HG03571 (cell line): ENCODE data around the gene SLC22A3.
"Not testable (repeated sequence)": the region's sequence is repeated elsewhere in the genome, so short reads cannot be mapped to it uniquely, and the experiment has no call there.

ENCODE experiments used
- ATAC-seq: cut with Tn5 transposase; IDR thresholded peaks from one replicate; pipeline ENCODE4 v1.9.1; 2021; ENCODE audit not compliant: unreplicated experiment

Gene SLC22A3

DNA sequence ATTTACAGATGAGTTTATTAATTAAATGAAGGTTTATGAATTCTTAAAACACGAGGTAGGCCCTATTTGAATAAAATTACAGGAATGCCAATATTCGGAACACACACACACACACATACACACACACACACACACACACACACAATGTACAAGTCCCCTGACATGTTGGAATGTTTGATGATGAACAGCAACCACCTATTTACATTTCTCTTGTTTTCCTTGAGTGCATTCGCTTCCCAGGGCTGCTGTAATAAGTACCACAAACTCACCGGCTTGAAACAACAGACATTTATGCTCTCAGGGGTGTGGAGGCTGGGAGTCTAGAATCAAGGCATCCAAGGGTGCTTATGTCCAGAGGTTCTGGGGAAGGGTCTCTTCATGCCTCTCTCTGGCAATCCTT lies 90.3 kb downstream of the SLC22A3 start:
- ATAC-seq: no peak

DNA sequence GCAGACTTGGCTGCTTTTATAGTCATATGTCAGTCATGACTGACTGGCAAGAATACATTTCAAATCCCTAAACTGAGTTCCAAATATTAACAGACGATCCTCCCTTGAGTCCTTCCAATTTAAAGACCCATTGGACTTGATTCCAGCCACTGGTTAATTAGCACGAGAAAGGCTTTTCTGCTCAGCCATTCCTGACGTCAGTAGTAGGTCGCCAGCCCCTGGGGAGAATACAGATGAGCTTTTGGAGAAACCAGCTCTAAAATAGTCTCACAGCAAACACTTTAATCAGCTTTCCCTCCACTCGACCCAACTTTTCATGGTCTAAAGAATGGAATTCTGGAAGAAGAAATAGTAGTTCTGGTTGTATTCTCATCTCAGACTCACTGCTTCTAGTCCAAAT lies 91.6 kb downstream of the SLC22A3 start:
- no peak for ATAC-seq

DNA sequence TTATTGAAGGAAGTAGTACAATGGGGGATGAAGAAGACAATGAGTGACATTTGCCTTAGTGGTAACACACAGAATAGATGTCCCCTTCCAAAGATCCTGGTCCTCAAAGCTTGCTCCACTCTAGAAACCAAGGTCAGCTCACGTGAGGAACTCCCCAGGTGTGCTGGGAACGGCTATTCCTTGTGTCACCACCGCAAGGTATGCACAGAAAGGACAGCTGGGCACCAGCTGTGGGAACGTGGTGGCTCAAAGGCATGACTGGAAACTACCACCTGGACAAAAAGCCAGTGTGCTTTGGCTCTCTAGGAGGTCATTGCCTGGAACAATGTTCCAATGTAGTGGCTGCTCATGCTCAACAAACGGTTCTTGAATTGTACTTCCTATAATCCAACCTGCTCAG lies 94.0 kb downstream of the SLC22A3 start:
- no peak for ATAC-seq

DNA sequence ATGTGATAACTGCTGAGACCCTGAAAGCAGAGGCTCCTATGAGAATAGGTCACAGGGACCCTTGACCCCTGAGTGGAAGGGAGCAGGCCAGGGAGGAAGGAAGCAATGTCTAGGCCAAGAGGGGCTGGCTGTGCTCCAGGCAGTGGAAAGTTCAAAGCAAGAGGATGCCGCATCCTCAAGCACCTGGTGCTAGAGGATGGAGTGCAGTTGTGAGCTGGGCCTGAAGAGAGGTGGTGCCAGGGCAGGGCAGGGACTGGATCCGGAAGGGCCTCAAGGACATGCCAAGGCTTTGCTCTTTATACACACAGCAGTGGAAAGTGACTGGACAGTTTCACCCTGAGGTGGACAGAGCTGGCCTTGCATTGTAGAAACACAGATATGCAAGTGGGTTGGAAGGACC lies 97.0 kb downstream of the SLC22A3 start:
- ATAC-seq: no peak

DNA sequence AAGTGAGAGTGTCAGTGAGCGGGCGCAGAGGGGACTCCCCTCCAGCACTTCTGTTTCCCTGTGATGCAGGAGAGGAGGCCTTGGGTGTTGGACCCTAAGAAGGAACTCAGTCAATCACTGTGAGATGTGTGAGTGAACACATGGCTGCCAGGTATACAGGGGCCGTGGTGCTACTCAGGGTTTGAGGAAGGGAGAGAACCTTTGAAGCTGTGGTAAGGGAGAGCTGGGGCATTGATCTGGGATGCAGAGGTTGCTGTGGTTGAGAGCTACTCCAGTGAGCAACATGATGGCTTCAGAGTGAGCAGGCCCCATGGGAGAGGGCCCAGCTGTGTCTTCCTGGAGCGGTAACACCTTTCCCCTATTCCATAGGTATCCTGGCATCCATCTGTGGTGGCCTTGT lies 99.2 kb downstream of the SLC22A3 start:
- ATAC-seq: no peak

DNA sequence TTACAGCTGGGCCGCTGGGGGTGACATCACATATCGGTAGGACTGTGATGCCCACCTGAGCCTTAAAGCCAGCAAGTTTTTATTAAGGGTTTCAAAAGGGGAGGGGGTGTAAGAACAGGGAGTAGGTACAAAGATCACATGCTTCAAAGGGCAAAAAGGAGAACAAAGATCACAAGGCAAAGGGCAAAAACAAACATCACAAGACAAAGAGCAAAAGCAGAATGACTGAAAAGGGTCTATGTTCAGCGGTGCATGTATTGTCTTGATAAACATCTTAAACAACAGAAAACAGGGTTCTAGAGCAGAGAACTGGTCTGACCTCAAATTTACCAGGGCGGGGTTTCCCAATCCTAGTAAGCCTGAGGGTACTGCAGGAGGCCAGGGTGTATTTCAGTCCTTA lies 101.6 kb downstream of the SLC22A3 start:
- ATAC-seq: not testable (repeated sequence)

DNA sequence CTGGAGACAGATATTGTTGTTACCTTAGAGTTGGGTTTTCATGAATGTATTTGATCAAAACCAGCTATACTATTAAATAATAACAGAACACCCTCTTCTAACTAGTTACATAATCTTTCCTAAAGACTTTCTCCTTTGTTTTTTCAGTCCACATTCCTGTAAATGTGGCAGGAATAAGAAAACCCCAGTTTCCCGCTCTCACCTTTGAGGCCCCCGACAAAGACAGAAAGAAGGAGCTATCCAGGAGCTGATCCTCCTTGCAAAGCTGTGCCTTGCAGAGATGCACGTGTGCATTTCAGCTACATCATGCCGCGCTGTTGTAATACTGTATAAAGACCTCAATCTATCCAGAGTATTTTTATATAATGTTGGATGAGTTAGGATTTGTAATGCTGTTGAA lies 102.7 kb downstream of the SLC22A3 start:
- no peak for ATAC-seq

DNA sequence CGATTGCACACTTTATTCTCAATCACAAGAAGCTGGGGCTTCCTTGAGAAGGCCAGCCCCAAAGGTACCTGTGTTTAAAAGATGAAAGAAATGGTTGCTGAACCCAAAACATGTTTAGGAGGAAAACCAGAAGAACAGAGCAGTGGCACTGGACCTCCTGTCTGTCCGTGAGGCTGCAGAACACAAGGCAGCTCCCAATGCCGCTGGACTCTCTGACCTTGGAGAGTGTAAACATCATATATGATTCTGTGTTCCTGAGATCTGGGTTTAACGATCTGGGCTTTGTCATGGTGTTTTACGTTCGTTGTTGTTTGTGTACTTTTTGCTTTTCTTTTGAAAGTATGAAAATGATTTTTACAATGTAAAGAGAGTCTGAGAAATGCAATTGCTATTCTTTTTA lies 106.1 kb downstream of the SLC22A3 start:
- no peak for ATAC-seq

DNA sequence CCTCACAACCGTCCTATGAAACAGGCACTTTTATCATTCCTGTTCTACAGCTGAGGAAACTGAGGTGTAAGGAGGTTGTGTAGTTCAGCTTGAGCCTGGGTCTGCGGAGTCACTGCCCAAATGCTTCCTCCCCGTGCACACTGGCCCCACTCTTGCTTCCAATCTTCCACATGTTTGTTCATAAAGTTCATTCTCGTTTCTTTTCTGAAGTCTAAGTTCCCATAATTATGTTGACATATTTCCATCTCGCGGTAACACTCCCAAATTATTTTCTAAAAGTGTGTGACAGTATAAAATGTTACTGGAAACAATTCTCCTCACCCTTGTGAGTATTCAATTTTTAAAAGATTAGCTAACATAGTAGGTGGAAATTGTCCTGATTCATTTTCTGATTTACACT lies 106.9 kb downstream of the SLC22A3 start:
- ATAC-seq: no peak

DNA sequence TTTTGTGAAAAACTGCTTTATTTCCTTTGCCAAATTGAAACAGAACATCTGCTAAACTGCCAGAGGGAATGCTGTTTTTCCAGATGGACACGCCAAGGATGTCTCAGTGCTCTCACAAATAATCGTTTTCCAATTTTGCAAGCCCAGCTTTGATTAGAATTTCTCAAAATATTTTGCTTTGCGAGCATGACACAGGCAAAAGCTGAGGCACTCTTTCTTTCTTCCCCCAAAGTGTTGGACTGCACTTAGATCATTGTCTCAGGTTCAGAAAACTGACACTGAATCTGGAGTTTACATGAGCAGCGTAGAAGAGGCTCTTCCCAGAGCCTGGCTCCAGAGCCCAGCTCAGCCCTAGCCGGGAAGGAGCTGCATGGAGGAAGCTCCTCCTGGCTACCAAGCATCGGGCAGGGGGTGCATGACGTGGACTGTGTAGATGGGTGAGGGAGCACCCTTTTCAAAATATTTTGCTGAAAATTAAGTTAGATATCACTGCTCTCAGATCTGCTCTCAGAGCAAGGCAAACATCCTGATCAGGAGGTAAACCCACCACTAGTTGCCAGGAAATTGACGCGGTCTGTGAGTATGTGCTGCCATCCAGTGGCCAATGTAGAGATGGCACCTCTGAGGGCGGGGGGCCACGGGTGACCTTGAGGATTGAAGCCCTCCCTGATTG lies 107.5 kb downstream of the SLC22A3 start:
- no peak for ATAC-seq

DNA sequence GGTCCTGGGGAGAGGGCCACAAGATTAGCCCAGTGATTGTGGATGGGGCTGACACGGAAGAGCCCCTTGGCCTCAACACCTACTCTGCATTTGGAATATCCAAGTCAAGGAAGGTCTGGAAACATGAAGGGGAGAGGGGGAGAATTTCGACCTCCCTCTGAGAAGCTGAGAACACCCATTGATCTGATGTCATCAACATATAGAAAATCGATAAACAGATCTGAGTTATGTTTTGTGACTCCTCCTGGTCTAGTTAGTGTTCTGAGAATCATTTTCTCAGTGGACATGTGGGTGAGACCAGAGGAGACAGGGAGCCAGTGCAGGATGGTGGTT lies 108.0 kb downstream of the SLC22A3 start:
- no peak for ATAC-seq

DNA sequence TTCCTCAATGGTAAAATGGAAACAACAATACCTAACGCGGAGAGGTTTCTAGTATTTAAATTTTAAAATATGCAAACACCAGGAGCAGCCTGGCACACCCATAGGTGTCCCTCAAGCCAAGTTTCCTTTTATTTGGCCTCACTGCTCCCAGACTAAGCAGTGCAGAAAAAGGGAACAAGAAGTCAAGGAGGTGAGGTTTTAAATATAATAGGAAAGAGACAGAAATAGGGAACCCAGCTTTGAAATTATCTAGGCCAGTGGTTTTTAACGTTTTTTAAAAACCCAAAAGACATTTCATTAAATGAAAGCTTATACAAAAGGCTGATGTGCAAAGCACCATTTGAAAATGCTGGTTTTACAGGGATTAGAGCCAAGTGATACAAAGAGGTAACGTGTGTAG lies 109.6 kb downstream of the SLC22A3 start:
- no peak for ATAC-seq

DNA sequence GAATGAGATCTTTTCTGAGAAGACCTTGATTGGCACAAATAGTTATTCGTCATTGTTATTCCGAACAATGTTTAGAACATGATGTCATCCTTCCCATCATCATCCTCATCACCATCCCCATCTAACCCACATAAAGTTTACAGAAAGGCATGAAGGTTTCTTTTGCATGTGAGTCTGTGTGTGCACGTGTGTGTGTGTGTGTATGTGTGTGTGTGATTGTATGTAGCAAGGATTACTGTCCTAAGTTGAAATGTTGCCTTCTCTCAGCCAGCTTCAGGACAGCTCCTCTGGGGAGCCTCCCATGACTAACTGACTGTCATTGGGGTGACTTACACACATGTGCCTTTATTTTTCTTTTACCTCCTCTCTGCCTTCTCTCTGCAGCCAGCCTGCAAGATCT lies 113.5 kb downstream of the SLC22A3 start:
- no peak for ATAC-seq

DNA sequence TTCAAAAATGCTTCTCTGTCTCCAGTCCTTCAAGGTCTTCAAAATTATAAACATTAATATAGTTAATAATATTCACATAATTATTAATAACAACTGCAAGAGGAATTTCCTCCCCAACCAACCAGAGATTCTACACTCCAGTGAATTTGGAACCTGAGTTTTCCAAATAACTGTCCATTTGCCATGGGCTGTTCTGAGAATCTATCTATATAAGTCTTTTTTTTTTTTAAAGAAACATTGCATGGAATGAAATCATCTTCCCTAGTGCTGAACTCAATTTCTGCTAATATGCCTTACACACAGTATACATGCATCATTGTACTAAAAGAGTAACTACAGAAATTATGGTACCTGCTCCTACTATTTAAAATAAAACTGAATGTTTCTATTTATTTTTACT lies 113.9 kb downstream of the SLC22A3 start:
- ATAC-seq: peak; percentile 13

DNA sequence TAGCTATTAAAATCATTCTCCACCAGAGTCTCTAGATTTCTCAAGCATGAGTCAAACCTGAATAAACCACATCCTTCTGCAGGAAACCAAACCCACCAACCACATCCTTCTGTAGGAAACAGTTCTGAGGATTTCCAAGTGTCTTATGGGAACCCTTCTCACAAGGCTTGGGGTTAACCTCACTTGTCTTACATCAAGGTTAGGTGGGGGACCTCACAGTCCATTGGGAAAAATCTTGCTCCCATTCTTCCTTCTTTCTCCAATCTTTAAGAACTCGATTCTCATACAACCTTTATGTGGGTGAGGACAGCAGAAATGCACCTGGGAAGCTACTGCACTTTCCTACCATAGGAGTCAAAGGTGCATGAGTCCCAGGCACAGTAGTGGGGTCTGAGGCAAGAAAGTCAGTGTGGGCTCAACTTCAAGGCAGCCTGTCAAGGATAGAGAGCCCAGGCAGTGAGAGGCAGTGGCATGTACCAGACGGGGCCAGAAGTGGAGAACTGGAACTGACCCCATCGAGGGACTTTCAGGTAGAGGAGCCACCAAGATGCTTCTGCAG lies 114.5 kb downstream of the SLC22A3 start:
- peak; percentile 98 for ATAC-seq

DNA sequence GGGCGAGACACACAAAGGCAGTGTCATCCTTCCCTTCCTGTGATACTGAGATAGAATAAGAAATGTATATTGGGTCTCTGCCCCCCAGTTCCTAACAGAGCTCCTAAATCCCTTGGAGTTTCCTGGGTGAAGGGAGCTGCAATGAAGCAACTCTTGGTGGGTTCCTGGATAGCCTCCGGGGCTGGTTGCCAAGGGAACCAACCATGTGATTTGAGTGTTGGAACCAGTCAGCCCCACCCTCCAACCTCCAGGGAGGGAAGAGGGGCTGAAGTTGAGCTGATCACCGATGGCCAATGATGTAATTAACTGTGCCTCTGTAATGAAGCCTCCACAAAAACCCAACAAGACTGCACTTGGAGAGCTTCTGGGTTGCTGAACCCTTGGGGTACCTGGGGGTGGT lies 116.6 kb downstream of the SLC22A3 start:
- ATAC-seq: no peak

DNA sequence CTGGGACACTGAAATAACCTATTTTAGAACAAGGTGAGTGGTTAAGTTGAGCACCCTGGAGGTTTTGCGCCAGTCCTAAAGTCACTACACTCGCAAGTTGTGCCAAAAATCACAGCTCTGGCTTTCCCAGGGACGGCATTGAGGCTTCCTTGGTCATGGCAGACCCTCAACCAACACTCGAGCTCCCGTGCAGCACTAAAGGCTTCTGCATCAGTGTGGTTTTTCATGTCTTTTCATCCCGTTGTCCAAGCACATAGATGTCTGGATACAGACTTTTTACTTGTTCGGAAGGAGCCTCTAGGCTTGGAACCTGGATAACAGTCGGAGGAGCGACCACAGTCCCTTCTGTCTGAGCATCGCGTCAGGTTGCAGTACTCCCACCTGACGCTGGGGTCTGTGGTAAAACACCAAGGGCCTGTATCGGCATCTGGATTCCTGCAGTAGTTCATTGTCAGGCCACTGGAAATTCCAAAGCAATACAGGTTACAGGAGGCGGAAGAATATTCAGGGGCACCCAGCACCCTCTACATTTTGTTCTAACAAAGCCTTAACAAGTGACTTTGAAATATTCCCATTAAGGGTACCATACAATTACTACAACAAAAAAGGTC lies 119.2 kb downstream of the SLC22A3 start:
- ATAC-seq: not testable (repeated sequence)

DNA sequence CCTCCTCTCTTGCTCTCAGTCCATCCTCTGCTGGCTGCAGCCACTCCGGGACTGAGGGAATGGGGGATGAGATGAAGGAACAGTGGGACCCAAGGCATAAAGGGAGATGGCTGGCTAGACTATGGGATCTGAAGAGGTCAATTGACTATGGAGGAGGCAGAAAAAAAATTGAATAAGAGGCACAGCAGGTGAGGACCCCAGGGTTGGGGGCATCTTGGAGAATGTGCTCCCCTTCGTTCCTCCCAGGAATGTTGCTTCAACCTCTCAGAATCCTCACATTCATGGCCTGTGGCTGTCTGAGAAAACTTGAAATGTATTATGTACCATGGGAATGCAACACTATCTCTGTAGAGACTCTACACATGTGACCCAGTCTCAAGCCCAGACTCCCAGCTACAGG lies 121.0 kb downstream of the SLC22A3 start:
- ATAC-seq: no peak

DNA sequence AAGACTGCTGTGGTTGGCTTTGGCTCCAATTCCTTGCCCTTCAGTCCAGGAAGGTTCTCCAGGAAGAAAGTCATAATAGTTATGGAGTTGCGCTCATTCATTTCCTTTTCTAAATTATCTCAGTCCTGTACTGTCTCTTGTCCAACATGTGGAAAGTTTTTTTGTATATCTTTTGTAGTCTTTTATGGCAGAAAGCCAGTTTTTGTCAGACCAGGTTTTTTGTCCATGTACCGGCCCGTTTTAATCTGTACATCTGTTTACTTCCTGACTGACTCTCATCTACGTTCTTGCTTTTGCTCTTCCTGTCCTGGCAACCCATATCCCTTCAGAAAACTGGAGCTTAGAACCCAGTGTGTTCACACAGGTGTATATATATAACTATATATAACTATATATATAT lies 127.9 kb downstream of the SLC22A3 start:
- not testable (repeated sequence) for ATAC-seq

DNA sequence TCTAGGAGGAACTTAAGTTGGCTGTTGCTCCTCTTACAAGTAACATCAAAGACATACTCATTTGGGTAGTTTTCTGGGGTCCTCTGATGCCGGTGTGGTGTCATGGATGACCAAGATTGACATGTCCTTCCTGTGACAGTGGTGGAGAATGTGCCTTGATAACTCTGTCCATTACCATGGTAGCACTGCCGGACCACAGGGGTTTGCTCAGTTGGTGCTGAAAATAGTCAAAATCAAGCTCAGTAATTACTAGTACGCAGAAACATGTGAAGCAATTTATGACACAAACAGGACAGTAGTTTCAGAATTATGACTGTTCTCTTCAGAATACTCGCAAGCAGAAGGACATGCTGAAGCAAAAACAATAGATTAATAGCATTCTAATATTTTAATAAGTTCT lies 128.9 kb downstream of the SLC22A3 start:
- not testable (repeated sequence) for ATAC-seq

DNA sequence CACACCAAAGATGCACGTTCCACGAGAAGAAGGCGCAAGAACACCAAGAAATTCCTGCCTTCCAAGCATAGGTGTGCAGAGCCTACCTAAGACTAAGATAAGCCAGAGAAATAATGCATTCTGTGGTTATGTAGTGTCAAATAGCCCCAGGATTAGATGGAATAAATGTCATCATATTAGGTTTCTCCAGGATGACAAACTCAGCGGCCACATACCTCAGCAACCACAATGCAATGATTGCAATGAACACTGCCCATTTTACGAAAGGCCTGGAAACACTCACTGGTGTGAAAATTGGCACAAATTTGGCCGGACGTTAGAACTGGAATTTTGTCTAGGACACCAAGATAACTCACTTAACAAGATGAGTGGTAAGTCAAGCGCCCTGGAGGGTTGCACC lies 129.7 kb downstream of the SLC22A3 start:
- no peak for ATAC-seq

DNA sequence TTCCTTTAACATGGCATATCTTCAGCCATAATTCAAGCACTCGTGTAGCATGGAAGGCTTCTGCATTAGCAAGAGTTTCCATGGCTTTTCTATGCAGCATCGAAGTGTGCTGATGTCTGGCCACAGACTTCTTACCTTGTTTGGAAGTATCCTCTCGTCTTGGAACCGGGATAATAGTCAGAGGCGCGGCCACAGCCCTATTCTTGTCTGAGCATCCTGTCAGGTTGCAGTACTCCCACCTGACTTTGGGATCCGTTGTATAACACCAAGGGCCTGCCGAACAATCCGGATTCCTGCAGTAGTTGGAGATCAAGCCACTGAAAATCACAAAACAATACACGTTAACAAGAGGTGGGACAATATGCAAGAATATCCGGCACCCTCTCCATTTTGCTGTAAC lies 138.9 kb downstream of the SLC22A3 start:
- ATAC-seq: no peak

DNA sequence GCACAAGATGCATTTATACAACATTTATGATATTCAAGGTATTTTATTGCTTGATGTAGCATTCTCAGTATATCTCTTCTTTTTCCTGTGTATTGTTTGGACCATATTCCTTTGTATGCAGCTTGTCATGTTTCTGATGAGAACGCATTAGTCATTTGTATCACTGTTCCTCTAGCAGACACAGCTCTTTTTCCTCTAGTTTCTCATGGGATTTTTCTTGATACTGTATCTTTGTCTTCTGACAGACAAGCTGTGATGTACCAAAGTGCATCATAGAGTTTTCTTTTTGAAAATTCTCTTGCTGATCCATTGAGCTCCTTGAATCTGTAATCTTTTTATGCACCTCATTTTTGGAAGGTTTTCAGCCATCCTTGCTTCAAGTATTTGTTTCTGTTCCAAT lies 140.9 kb downstream of the SLC22A3 start:
- no peak for ATAC-seq
